HCT116 (cell line): Measurements from ENCODE around the gene APOM. TPM values are rescaled to one million over a fixed set of nuclear protein-coding genes. Genes with fewer than 3 reads are reported as not detected.

Experiments used
- ATAC-seq: fragments of 200-7000 bp; cut with Tn5 transposase; 2 replicates; pipeline ENCODE4 v1.9.1; 2020; ENCODE audit warnings: mild to moderate bottlenecking, moderate library complexity
- BruUV-seq: library from RNA; stranded (reverse); fragments of 400-500 nt; replicated peaks from 2 replicates; lab custom pipeline; 2021; lab: Mats Ljungman, UMichigan
- CTCF ChIA-PET: fragments of 300-600 bp; sonication (Branson Sonifier 250); formaldehyde crosslinking; loops from one replicate; lab custom pipeline; 2021; ENCODE audit warnings: antibody characterized with exemption; lab: Charles Lee
- POLR2A ChIA-PET: fragments of 300-600, 350-600 bp; sonication (Branson Sonifier 250); formaldehyde crosslinking; loops from one replicate; lab custom pipeline; 2021; ENCODE audit warnings: antibody characterized with exemption; lab: Charles Lee
- RAD21 ChIA-PET, 2 experiments: fragments of 300-600 bp; sonication (Branson Sonifier 250); formaldehyde crosslinking; loops; one replicate each; lab custom pipeline; 2023; ENCODE audit warnings: low total read pairs in 2 of 2; ENCODE audit not compliant: uncharacterized antibody in 2 of 2, unreplicated experiment in 2 of 2, low non-redundant PET in 1 of 2; lab: Charles Lee
- DNase-seq: peaks from one replicate; pipeline ENCODE4 v3.0.0-alpha.2; 2010; ENCODE audit warnings: low read depth, low spot score
- H2AFZ ChIP-seq: fragments of 200-600 bp; shearing (Covaris generic), sonication (generic); 2 replicates; pipeline ENCODE4 v1.6.1; 2017; ENCODE audit warnings: low read depth, mixed run types, mixed read lengths, antibody characterized with exemption, low read length; ENCODE audit not compliant: poor library complexity, severe bottlenecking
- H3K27ac ChIP-seq: 2 replicates; pipeline ENCODE4 v1.5.1; 2012; ENCODE audit warnings: low read depth, low read length
- H3K27me3 ChIP-seq: fragments of 200-600 bp; sonication (generic); 2 replicates; pipeline ENCODE4 v1.6.1; 2016; ENCODE audit warnings: mixed run types, low read length, mixed read lengths; ENCODE audit not compliant: insufficient read depth
- H3K36me3 ChIP-seq, 2 experiments: fragments of 200-500 bp in 1 of 2; fragments of 200-600 bp in 1 of 2; sonication (Bioruptor generic) in 1 of 2; sonication (generic) in 1 of 2; 2 replicates each; pipeline versions ENCODE4 v1.5.1 to v1.6.1; 2014 to 2016; ENCODE audit warnings: low read length in 2 of 2, inconsistent platforms in 1 of 2, mixed read lengths in 1 of 2, mixed run types in 1 of 2; ENCODE audit not compliant: insufficient read depth in 2 of 2, control insufficient read depth in 1 of 2
- H3K4me1 ChIP-seq, 2 experiments: fragments of 200-600 bp in 1 of 2; sonication (generic) in 1 of 2; 2 replicates each; pipeline versions ENCODE4 v1.5.1 to v1.6.1; 2012 to 2017; ENCODE audit warnings: low read length in 2 of 2, inconsistent platforms in 1 of 2, mild to moderate bottlenecking in 1 of 2, mixed read lengths in 1 of 2, mixed run types in 1 of 2, moderate library complexity in 1 of 2; ENCODE audit not compliant: insufficient read depth in 2 of 2, control insufficient read depth in 1 of 2
- H3K4me2 ChIP-seq: fragments of 200-600 bp; sonication (generic); 2 replicates; pipeline ENCODE4 v1.6.1; 2017; ENCODE audit warnings: mixed run types, low read length, mixed read lengths
- H3K4me3 ChIP-seq, 2 experiments: fragments of 200-600 bp in 1 of 2; sonication (generic) in 1 of 2; replicated peaks in 1 of 2; 2 replicates each; pipeline ENCODE4 v1.5.1; 2011 to 2016; ENCODE audit warnings: low read length in 2 of 2, control low read depth in 1 of 2, low read depth in 1 of 2, mild to moderate bottlenecking in 1 of 2, mixed read lengths in 1 of 2, mixed run types in 1 of 2
- H3K79me2 ChIP-seq: fragments of 200-600 bp; sonication (generic); 2 replicates; pipeline ENCODE4 v1.6.1; 2017; ENCODE audit warnings: mild to moderate bottlenecking, mixed run types, low read length, moderate library complexity, mixed read lengths; ENCODE audit not compliant: insufficient read depth
- H3K9ac ChIP-seq: fragments of 200-600 bp; sonication (generic); 2 replicates; pipeline ENCODE4 v1.6.1; 2016; ENCODE audit warnings: low read length, mixed read lengths
- H3K9me2 ChIP-seq: fragments of 200-600 bp; sonication (generic), shearing (Covaris generic); 2 replicates; pipeline ENCODE4 v1.6.1; 2017; ENCODE audit warnings: mixed run types, mild to moderate bottlenecking, moderate library complexity; ENCODE audit not compliant: insufficient read depth
- H3K9me3 ChIP-seq, 2 experiments: fragments of 200-500 bp in 1 of 2; fragments of 200-600 bp in 1 of 2; sonication (Bioruptor generic) in 1 of 2; sonication (generic) in 1 of 2; 2 replicates each; pipeline ENCODE4 v1.6.1; 2014 to 2017; ENCODE audit warnings: low read length in 2 of 2, mixed read lengths in 2 of 2, inconsistent platforms in 1 of 2, low read depth in 1 of 2, mild to moderate bottlenecking in 1 of 2, mixed run types in 1 of 2, moderate library complexity in 1 of 2; ENCODE audit not compliant: control insufficient read depth in 1 of 2, insufficient read depth in 1 of 2
- H4K20me1 ChIP-seq: fragments of 200-600 bp; sonication (generic), shearing (Covaris generic); 2 replicates; pipeline ENCODE4 v1.6.1; 2017; ENCODE audit warnings: mixed run types, mild to moderate bottlenecking, moderate library complexity; ENCODE audit not compliant: insufficient read depth
- ATF3 ChIP-seq: IDR thresholded peaks from 2 replicates; pipeline ENCODE4 v1.6.1; 2012
- CBX3 ChIP-seq: IDR thresholded peaks from 2 replicates; pipeline ENCODE4 v1.6.1; 2012; ENCODE audit warnings: low read depth
- EZH2phosphoT487 ChIP-seq: fragments of 200-600 bp; IDR thresholded peaks from 2 replicates; pipeline ENCODE4 v1.6.1; 2018; ENCODE audit warnings: antibody characterized with exemption, borderline replicate concordance
- MAX ChIP-seq: IDR thresholded peaks from 2 replicates; pipeline ENCODE4 v1.6.1; 2012
- POLR2A ChIP-seq: IDR thresholded peaks from 2 replicates; pipeline ENCODE4 v1.7.0; 2011; ENCODE audit warnings: borderline replicate concordance; ENCODE audit not compliant: insufficient read depth, insufficient read length; ENCODE audit errors: extremely low read depth
- POLR2AphosphoS5 ChIP-seq: IDR thresholded peaks from 2 replicates; pipeline ENCODE4 v1.6.1; 2011; ENCODE audit warnings: mild to moderate bottlenecking, low read depth, low read length, moderate library complexity
- REST ChIP-seq: IDR thresholded peaks from 2 replicates; pipeline ENCODE4 v1.6.1; 2012; ENCODE audit warnings: low read depth
- SIN3A ChIP-seq: IDR thresholded peaks from 2 replicates; pipeline ENCODE4 v1.6.1; 2012; ENCODE audit warnings: low read depth
- SP1 ChIP-seq: IDR thresholded peaks from 2 replicates; pipeline ENCODE4 v1.6.1; 2012; ENCODE audit warnings: low read depth
- SRF ChIP-seq: IDR thresholded peaks from 2 replicates; pipeline ENCODE4 v1.6.1; 2012; ENCODE audit warnings: low read depth
- TCF7L2 ChIP-seq: IDR thresholded peaks from 2 replicates; pipeline ENCODE4 v1.7.0; 2011; ENCODE audit warnings: borderline replicate concordance, inconsistent platforms; ENCODE audit not compliant: insufficient read depth, insufficient read length; ENCODE audit errors: extremely low read depth
- ZFX ChIP-seq: fragments of 450-650 bp; IDR thresholded peaks from 2 replicates; pipeline ENCODE4 v1.6.1; 2017
- intact Hi-C: fragments of 100-400 bp; cut with micrococcal nuclease; formaldehyde crosslinking; loops from 2 replicates; pipeline ENCODE4 v1.10.0; 2022
- total RNA-seq: library from RNA; stranded (reverse); gene quantifications from one replicate; pipeline ENCODE4 v1.2.1, GENCODE V29; 2021; ENCODE audit not compliant: unreplicated experiment
- TF ChIP-seq, protein P1 (sequence below), 3 experiments: fragments of 200-600 bp in 1 of 3; sonication (generic) in 1 of 3; IDR thresholded peaks in 2 of 3; conservative IDR thresholded peaks in 1 of 3; 2 replicates each; pipeline ENCODE4 v1.5.1; 2012 to 2017; ENCODE audit warnings: low read depth in 2 of 3, low read length in 2 of 3, antibody characterized with exemption in 1 of 3, borderline replicate concordance in 1 of 3, control low read depth in 1 of 3, mild to moderate bottlenecking in 1 of 3, mixed read lengths in 1 of 3, mixed run types in 1 of 3, moderate library complexity in 1 of 3; ENCODE audit not compliant: insufficient read depth in 1 of 3

The APOM gene
- total RNA-seq, 1 experiment from 2014 or later: 2.2 TPM

GRCh38 chr6:31691564-31692108, 35.9 kb downstream of the APOM start (continued):
- TF ChIP-seq, protein P1, sequence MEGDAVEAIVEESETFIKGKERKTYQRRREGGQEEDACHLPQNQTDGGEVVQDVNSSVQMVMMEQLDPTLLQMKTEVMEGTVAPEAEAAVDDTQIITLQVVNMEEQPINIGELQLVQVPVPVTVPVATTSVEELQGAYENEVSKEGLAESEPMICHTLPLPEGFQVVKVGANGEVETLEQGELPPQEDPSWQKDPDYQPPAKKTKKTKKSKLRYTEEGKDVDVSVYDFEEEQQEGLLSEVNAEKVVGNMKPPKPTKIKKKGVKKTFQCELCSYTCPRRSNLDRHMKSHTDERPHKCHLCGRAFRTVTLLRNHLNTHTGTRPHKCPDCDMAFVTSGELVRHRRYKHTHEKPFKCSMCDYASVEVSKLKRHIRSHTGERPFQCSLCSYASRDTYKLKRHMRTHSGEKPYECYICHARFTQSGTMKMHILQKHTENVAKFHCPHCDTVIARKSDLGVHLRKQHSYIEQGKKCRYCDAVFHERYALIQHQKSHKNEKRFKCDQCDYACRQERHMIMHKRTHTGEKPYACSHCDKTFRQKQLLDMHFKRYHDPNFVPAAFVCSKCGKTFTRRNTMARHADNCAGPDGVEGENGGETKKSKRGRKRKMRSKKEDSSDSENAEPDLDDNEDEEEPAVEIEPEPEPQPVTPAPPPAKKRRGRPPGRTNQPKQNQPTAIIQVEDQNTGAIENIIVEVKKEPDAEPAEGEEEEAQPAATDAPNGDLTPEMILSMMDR (IDR thresholded peaks at IDR 0.05 in 2 of 3, conservative IDR thresholded peaks at IDR 0.05 in 1 of 3; ENCODE audit: borderline replicate concordance in 1 of 3, insufficient read depth in 1 of 3, low read depth in 2 of 3, low read length in 2 of 3): no peak
- TF ChIP-seq ZFX (no peak), SRF (no peak), MAX (no peak)
- TF ChIP-seq, all 23 proteins: peak for 0

- Histone ChIP-seq H3K4me1 (peaks cover 11 to 16% of the 10 kb centered on the region in 2 experiments), H3K9ac (no peak overlapping the region), H3K9me2 (no peaks in the 10 kb centered on the region), H2AFZ (no peak overlapping the region), H3K9me3 (no peaks in the 10 kb centered on the region), H3K27me3 (no peaks in the 10 kb centered on the region), H3K36me3 (peaks cover 22 to 24% of the 10 kb centered on the region in 2 experiments; a peak in 3 of 4 replicates), H3K4me2 (no peak overlapping the region), H3K79me2 (no peaks in the 10 kb centered on the region), H3K27ac (no peak overlapping the region), H3K4me3 (no peak overlapping the region), H4K20me1 (no peaks in the 10 kb centered on the region)
- DNase-seq (no peak), ATAC-seq (no peak)
- CTCF ChIA-PET: no interaction called here
- BruUV-seq: no TSS peak
- POLR2A ChIA-PET: no interaction called here
- RAD21 ChIA-PET: no interaction called here
- intact Hi-C loops: no loop called here
- TF ChIP-seq SIN3A (no peak), POLR2A (no peak)
These were observed 36.7 kb downstream of the APOM start for GRCh38 chr6:31692353-31692752.

GRCh38 chr6:31692886-31693285, 37.2 kb downstream of the APOM start:
- BruUV-seq: no TSS peak
- ChIA-PET POLR2A (no interaction called here), RAD21 (no interaction called here), CTCF (no interaction called here)
- ATAC-seq (no peak), DNase-seq (no peak)
- no peak overlapping the region for H3K4me2 ChIP-seq
- intact Hi-C loops: no loop called here
- no peaks in the 10 kb centered on the region for H3K9me3 ChIP-seq
- no peak overlapping the region for H3K4me3 ChIP-seq
- peaks cover 20 to 21% of the 10 kb centered on the region in 2 experiments; a peak in 3 of 4 replicates for H3K36me3 ChIP-seq
- no peak overlapping the region for H2AFZ ChIP-seq
- no peaks in the 10 kb centered on the region for H3K79me2 ChIP-seq
- peaks cover 11 to 16% of the 10 kb centered on the region in 2 experiments for H3K4me1 ChIP-seq
- H3K9ac ChIP-seq: no peak overlapping the region
- no peak overlapping the region for H3K27ac ChIP-seq
- no peaks in the 10 kb centered on the region for H3K9me2 ChIP-seq
- no peaks in the 10 kb centered on the region for H3K27me3 ChIP-seq
- no peaks in the 10 kb centered on the region for H4K20me1 ChIP-seq
- TF ChIP-seq ATF3 (no peak), TCF7L2 (no peak), CBX3 (no peak), REST (no peak), SP1 (no peak), ZFX (no peak), EZH2phosphoT487 (no peak), POLR2AphosphoS5 (no peak), SRF (no peak)
